A673 (cell line): ENCODE measurements around the gene POLR3A.

Source experiments
- EZH2 ChIP-seq: fragments of 200-600 bp; sonication (generic); IDR thresholded peaks from 2 replicates; pipeline ENCODE4 v1.6.1; 2017; ENCODE audit warnings: borderline replicate concordance, low read depth, mild to moderate bottlenecking, mixed read lengths, antibody characterized with exemption, low read length; ENCODE audit not compliant: poor library complexity, severe bottlenecking
- TF ChIP-seq, protein P1 (sequence below): fragments of 300-800, 200-600 bp; sonication (generic); conservative IDR thresholded peaks from 2 replicates; pipeline ENCODE4 v1.5.1; 2017; ENCODE audit warnings: low read depth, mild to moderate bottlenecking, antibody characterized with exemption, low read length, moderate library complexity, mixed read lengths

DNA sequence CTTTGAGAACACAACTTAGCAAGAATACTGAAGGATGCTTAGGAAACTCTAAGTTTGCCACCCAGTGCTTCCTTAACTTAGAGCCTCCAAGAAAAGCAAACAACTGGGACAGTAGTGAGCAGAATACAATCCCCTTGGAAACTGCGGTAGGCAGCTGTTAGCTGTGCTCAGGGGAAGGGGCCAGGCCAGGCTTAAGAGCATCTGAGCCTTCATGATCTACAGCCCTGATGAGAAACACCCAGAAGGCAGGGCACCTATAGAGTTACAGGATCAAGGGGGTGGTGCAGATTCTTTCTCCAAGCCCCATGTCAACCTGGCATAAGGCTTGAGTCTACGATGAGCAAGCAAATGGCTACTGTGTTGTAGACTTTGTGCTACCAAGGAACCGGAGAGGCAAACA lies 51.4 kb downstream of the POLR3A start:
- no peak for TF ChIP-seq EZH2
- TF ChIP-seq, protein P1, sequence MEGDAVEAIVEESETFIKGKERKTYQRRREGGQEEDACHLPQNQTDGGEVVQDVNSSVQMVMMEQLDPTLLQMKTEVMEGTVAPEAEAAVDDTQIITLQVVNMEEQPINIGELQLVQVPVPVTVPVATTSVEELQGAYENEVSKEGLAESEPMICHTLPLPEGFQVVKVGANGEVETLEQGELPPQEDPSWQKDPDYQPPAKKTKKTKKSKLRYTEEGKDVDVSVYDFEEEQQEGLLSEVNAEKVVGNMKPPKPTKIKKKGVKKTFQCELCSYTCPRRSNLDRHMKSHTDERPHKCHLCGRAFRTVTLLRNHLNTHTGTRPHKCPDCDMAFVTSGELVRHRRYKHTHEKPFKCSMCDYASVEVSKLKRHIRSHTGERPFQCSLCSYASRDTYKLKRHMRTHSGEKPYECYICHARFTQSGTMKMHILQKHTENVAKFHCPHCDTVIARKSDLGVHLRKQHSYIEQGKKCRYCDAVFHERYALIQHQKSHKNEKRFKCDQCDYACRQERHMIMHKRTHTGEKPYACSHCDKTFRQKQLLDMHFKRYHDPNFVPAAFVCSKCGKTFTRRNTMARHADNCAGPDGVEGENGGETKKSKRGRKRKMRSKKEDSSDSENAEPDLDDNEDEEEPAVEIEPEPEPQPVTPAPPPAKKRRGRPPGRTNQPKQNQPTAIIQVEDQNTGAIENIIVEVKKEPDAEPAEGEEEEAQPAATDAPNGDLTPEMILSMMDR = no peak
